Astrocyte of the hippocampus (primary cell): ENCODE measurements around the gene TAS1R3.
A peak's percentile ranks its signal among the peaks of the same experiment; 100 is the strongest.
"Not testable (repeated sequence)": the region's sequence is repeated elsewhere in the genome, so short reads cannot be mapped to it uniquely, and the experiment has no call there.

Source experiments
- DNase-seq: peaks from one replicate; pipeline ENCODE4 v3.0.0; 2011; ENCODE audit warnings: low read depth, low spot score

The TAS1R3 gene

GRCh38 chr1:1309251-1310108 lies 21.6 kb upstream of the TAS1R3 start:
- DNase-seq: peak; percentile 46

- no peak for DNase-seq
These were observed 21.0 kb upstream of the TAS1R3 start for GRCh38 chr1:1310109-1310385.

GRCh38 chr1:1310476-1311053 lies 20.5 kb upstream of the TAS1R3 start:
- DNase-seq: no peak

GRCh38 chr1:1311107-1312104 lies 19.7 kb upstream of the TAS1R3 start:
- no peak for DNase-seq

- DNase-seq: no peak
These were observed 18.4 kb upstream of the TAS1R3 start for GRCh38 chr1:1312450-1313314.

GRCh38 chr1:1313500-1314236 lies 17.4 kb upstream of the TAS1R3 start:
- no peak for DNase-seq

GRCh38 chr1:1314237-1314586 lies 16.9 kb upstream of the TAS1R3 start:
- DNase-seq: no peak

GRCh38 chr1:1314678-1315335 lies 16.3 kb upstream of the TAS1R3 start:
- DNase-seq: no peak

GRCh38 chr1:1315435-1315954 lies 15.6 kb upstream of the TAS1R3 start:
- DNase-seq: no peak

GRCh38 chr1:1316199-1316598 lies 14.9 kb upstream of the TAS1R3 start:
- DNase-seq: not testable (repeated sequence)

GRCh38 chr1:1317420-1317819 lies 13.7 kb upstream of the TAS1R3 start:
- DNase-seq: no peak

GRCh38 chr1:1318131-1318652 lies 12.9 kb upstream of the TAS1R3 start:
- peak; percentile 97 for DNase-seq

GRCh38 chr1:1318777-1319645 lies 12.1 kb upstream of the TAS1R3 start:
- no peak for DNase-seq

GRCh38 chr1:1319646-1319941 lies 11.5 kb upstream of the TAS1R3 start:
- no peak for DNase-seq

GRCh38 chr1:1320666-1321448 lies 10.2 kb upstream of the TAS1R3 start:
- peak; percentile 55 for DNase-seq

- no peak for DNase-seq
These were observed 9.6 kb upstream of the TAS1R3 start for GRCh38 chr1:1321477-1321876.

- DNase-seq: no peak
These were observed 8.7 kb upstream of the TAS1R3 start for GRCh38 chr1:1322418-1322817.

GRCh38 chr1:1322952-1323351 lies 8.1 kb upstream of the TAS1R3 start:
- DNase-seq: no peak
